Fibroblast of villous mesenchyme (primary cell): Measurements from ENCODE around the gene CNOT4. TPM values are rescaled to one million over a fixed set of nuclear protein-coding genes. Genes with fewer than 3 reads are reported as not detected.

Experiments used
- DNase-seq: peaks from one replicate; pipeline ENCODE4 v3.0.0-alpha.2; 2010; ENCODE audit warnings: low read depth
- H3K4me3 ChIP-seq: 2 replicates; pipeline ENCODE4 v1.5.1; 2011; ENCODE audit warnings: low read depth, mild to moderate bottlenecking, low read length
- CTCF ChIP-seq: IDR thresholded peaks from 2 replicates; pipeline ENCODE4 v1.5.1; 2012; ENCODE audit warnings: low read depth, mild to moderate bottlenecking, low read length; ENCODE audit not compliant: insufficient read depth
- total RNA-seq: library from RNA; depleted of rRNA; stranded (reverse); fragments of >200 nt; gene quantifications from 2 replicates; pipeline ENCODE4 v1.2.3, GENCODE V29; 2012

CNOT4 gene
- total RNA-seq, 1 donor: 16.4 TPM

GRCh38 chr7:135409845-135410542, 99.9 kb downstream of the CNOT4 start:
- no peak for DNase-seq
- no peak for TF ChIP-seq CTCF
- H3K4me3 ChIP-seq: no peak overlapping the region

GRCh38 chr7:135407884-135408283, 102.0 kb downstream of the CNOT4 start:
- DNase-seq: no peak
- no peak for TF ChIP-seq CTCF
- no peak overlapping the region for H3K4me3 ChIP-seq

- H3K4me3 ChIP-seq: no peak overlapping the region
- no peak for TF ChIP-seq CTCF
- DNase-seq: no peak
Observed at GRCh38 chr7:135406918-135407317, 103.0 kb downstream of the CNOT4 start.

GRCh38 chr7:135405969-135406368, 103.9 kb downstream of the CNOT4 start:
- DNase-seq: no peak
- H3K4me3 ChIP-seq: no peak overlapping the region
- TF ChIP-seq CTCF: no peak

- no peak for DNase-seq
- no peak for TF ChIP-seq CTCF
- H3K4me3 ChIP-seq: no peak overlapping the region
Observed at GRCh38 chr7:135403302-135403701, 106.6 kb downstream of the CNOT4 start.

GRCh38 chr7:135397689-135398088, 112.2 kb downstream of the CNOT4 start:
- DNase-seq: no peak
- no peak for TF ChIP-seq CTCF

GRCh38 chr7:135392701-135393100, 117.2 kb downstream of the CNOT4 start:
- H3K4me3 ChIP-seq: no peak overlapping the region
- DNase-seq: no peak
- TF ChIP-seq CTCF: no peak

More at GRCh38 chr7:135397689-135398088, 112.2 kb downstream of the CNOT4 start:
- H3K4me3 ChIP-seq: no peak overlapping the region
